ENCODE measurements around the gene ANKH.

ANKH gene

GRCh38 chr5:14870337-14871213 is 1.0 kb downstream of the ANKH start:
- peaks cover under 1% of the 10 kb centered on the region; the same call in 1 of the 2 replicates for H3K27me3 ChIP-seq (ENCODE audit: control insufficient read depth, low read length)
- peaks cover 58% of the 10 kb centered on the region for H3K79me2 ChIP-seq (ENCODE audit: control insufficient read depth, low read length)
- H3F3A ChIP-seq (ENCODE audit: control insufficient read depth, insufficient read depth) = no peaks in the 10 kb centered on the region; the same call in 1 of the 2 replicates
- H3K4me3 ChIP-seq (ENCODE audit: low read length) = peak overlapping the region; percentile 88
- H4K20me1 ChIP-seq (ENCODE audit: control insufficient read depth, insufficient read depth, low read depth, low read length) = peaks cover 12% of the 10 kb centered on the region
- peaks cover 22% of the 10 kb centered on the region for H3K4me1 ChIP-seq (ENCODE audit: control insufficient read depth, low read length)
- H3K36me3 ChIP-seq (ENCODE audit: control insufficient read depth, low read length) = peaks cover 10% of the 10 kb centered on the region
- TF ChIP-seq EZH2phosphoT487 (IDR thresholded peaks at IDR 0.05; ENCODE audit: borderline replicate concordance, low read length) (no peak), CTCF (IDR thresholded peaks at IDR 0.05; ENCODE audit: low read depth, low read length, poor library complexity, severe bottlenecking) (peak; percentile 30)
- peak overlapping the region; percentile 82 for H3K4me2 ChIP-seq (ENCODE audit: low read length)
- H3K9me2 ChIP-seq (replicated peaks; ENCODE audit: control insufficient read depth, low read length) = no peaks in the 10 kb centered on the region
- no peaks in the 10 kb centered on the region for H3K9me3 ChIP-seq (ENCODE audit: control insufficient read depth, insufficient read depth, low read length)
- H3K27ac ChIP-seq (ENCODE audit: low read depth, low read length) = peak overlapping the region; percentile 29; the same call in 1 of the 2 replicates

- H4K20me1 ChIP-seq (ENCODE audit: control insufficient read depth, insufficient read depth, low read depth, low read length) = peaks cover 14% of the 10 kb centered on the region
- H3F3A ChIP-seq (ENCODE audit: control insufficient read depth, insufficient read depth) = no peaks in the 10 kb centered on the region; the same call in 1 of the 2 replicates
- H3K9me2 ChIP-seq (replicated peaks; ENCODE audit: control insufficient read depth, low read length) = no peaks in the 10 kb centered on the region
- H3K36me3 ChIP-seq (ENCODE audit: control insufficient read depth, low read length) = peaks cover 10% of the 10 kb centered on the region
- H3K4me1 ChIP-seq (ENCODE audit: control insufficient read depth, low read length) = peaks cover 22% of the 10 kb centered on the region
- H3K27me3 ChIP-seq (ENCODE audit: control insufficient read depth, low read length) = no peaks in the 10 kb centered on the region
- H3K27ac ChIP-seq (ENCODE audit: low read depth, low read length) = no peak overlapping the region
- H3K4me2 ChIP-seq (ENCODE audit: low read length) = peak overlapping the region; percentile 82
- TF ChIP-seq CTCF (IDR thresholded peaks at IDR 0.05; ENCODE audit: low read depth, low read length, poor library complexity, severe bottlenecking) (no peak), EZH2phosphoT487 (IDR thresholded peaks at IDR 0.05; ENCODE audit: borderline replicate concordance, low read length) (no peak)
- peaks cover 64% of the 10 kb centered on the region for H3K79me2 ChIP-seq (ENCODE audit: control insufficient read depth, low read length)
- H3K4me3 ChIP-seq (ENCODE audit: low read length) = peak overlapping the region; percentile 88
- H3K9me3 ChIP-seq (ENCODE audit: control insufficient read depth, insufficient read depth, low read length) = no peaks in the 10 kb centered on the region
Measured at GRCh38 chr5:14869668-14870164, 1.9 kb downstream of the ANKH start.

- H3K36me3 ChIP-seq (ENCODE audit: control insufficient read depth, low read length) = peaks cover 10% of the 10 kb centered on the region
- peak overlapping the region; percentile 82 for H3K4me2 ChIP-seq (ENCODE audit: low read length)
- H3K4me3 ChIP-seq (ENCODE audit: low read length) = peak overlapping the region; percentile 88
- H4K20me1 ChIP-seq (ENCODE audit: control insufficient read depth, insufficient read depth, low read depth, low read length) = peaks cover 14% of the 10 kb centered on the region
- H3K79me2 ChIP-seq (ENCODE audit: control insufficient read depth, low read length) = peaks cover 69% of the 10 kb centered on the region
- no peak overlapping the region for H3K27ac ChIP-seq (ENCODE audit: low read depth, low read length)
- no peaks in the 10 kb centered on the region for H3K9me3 ChIP-seq (ENCODE audit: control insufficient read depth, insufficient read depth, low read length)
- peaks cover 22% of the 10 kb centered on the region for H3K4me1 ChIP-seq (ENCODE audit: control insufficient read depth, low read length)
- no peaks in the 10 kb centered on the region for H3K27me3 ChIP-seq (ENCODE audit: control insufficient read depth, low read length)
- TF ChIP-seq EZH2phosphoT487 (IDR thresholded peaks at IDR 0.05; ENCODE audit: borderline replicate concordance, low read length) (no peak), CTCF (IDR thresholded peaks at IDR 0.05; ENCODE audit: low read depth, low read length, poor library complexity, severe bottlenecking) (no peak)
- no peaks in the 10 kb centered on the region; the same call in 1 of the 2 replicates for H3F3A ChIP-seq (ENCODE audit: control insufficient read depth, insufficient read depth)
- no peaks in the 10 kb centered on the region for H3K9me2 ChIP-seq (replicated peaks; ENCODE audit: control insufficient read depth, low read length)
Measured at GRCh38 chr5:14869233-14869632, 2.3 kb downstream of the ANKH start.

All from DOHH2 (cell line).